Measurements from ENCODE around the gene ATXN7L3.
"Not testable (repeated sequence)": the region's sequence is repeated elsewhere in the genome, so short reads cannot be mapped to it uniquely, and the experiment has no call there.

The ATXN7L3 gene

DNA sequence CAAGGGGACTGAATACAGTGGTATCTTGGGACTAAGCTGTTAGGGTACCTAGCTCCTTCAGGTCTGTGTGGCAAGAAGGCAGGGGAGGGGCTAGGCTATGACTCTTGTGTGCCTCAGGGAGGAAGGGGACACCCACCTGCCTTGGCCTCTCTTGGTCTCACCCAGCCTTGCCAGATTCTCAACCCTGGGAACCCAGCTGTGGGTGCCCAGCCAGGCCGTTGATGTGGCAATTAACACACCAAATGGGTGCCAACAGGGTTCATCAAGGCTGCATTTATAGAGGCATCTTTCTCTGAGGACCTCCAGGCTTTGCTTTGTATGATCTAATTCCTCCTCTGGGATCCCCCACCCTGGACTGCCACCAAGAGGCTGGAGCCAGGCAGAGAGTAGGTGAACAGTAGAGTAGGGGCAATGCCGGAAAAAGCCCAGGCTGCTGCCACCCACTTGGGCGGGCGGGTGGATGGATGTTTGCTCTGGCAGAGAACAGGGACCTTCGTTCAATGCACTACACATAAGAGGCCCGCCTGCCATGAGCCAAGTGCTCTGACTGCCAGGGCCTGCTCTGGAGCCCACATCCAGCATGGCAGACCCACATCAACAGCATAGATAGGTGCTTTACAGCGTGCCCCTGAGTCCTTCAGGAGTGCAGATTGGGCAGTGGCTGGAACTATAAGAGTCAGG is 32.4 kb downstream of the ATXN7L3 start:
- Histone ChIP-seq H3K9me3 (ENCODE audit: low read depth, low read length) (no peaks in the 10 kb centered on the region), H3K27ac (no peak overlapping the region), H3K36me3 (ENCODE audit: insufficient read depth, low read length) (0 out of 2 replicates have a peak, but pooled peaks cover 2% of the 10 kb centered on the region), H3K9ac (ENCODE audit: insufficient read length) (no peak overlapping the region), H3K4me3 (no peak overlapping the region)
- TF ChIP-seq POLR2AphosphoS5 (IDR thresholded peaks at IDR 0.05; ENCODE audit: borderline replicate concordance, low read depth, low read length) (no peak), EZH2 (IDR thresholded peaks at IDR 0.05) (no peak), FOXP2 (optimal IDR thresholded peaks at IDR 0.05; ENCODE audit: control extremely low read depth, extremely low read length, insufficient read depth) (no peak)
- DNase-seq (ENCODE audit: low read depth, low spot score) = no peak

DNA sequence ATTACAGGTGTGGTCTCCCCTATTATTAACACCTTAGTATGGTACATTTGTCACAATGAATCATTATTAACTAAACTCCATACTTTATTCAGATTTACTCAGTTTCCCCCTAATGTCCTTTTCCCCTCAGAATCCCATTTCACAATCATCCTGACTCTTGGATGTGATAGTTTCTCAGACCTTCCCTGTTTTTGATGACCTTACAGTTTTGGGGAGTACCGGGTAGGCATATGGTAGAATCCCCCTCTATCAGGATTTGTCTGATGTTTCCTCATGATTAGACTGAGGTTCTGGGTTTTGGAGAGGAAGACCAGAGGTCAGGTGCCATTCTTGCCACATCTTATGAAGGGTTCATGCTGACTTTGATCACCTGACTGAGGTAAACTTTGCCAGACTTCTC is 35.2 kb downstream of the ATXN7L3 start:
- TF ChIP-seq EZH2 (IDR thresholded peaks at IDR 0.05) = no peak
- no peak for TF ChIP-seq FOXP2 (optimal IDR thresholded peaks at IDR 0.05; ENCODE audit: control extremely low read depth, extremely low read length, insufficient read depth)
- TF ChIP-seq POLR2AphosphoS5 (IDR thresholded peaks at IDR 0.05; ENCODE audit: borderline replicate concordance, low read depth, low read length) = no peak
- Histone ChIP-seq H3K9me3 (ENCODE audit: low read depth, low read length) (no peaks in the 10 kb centered on the region), H3K4me3 (no peak overlapping the region), H3K27ac (no peak overlapping the region), H3K9ac (ENCODE audit: insufficient read length) (no peak overlapping the region), H3K36me3 (ENCODE audit: insufficient read depth, low read length) (peaks cover 8% of the 10 kb centered on the region; the same call in 1 of the 2 replicates)
- DNase-seq (ENCODE audit: low read depth, low spot score) = no peak

DNA sequence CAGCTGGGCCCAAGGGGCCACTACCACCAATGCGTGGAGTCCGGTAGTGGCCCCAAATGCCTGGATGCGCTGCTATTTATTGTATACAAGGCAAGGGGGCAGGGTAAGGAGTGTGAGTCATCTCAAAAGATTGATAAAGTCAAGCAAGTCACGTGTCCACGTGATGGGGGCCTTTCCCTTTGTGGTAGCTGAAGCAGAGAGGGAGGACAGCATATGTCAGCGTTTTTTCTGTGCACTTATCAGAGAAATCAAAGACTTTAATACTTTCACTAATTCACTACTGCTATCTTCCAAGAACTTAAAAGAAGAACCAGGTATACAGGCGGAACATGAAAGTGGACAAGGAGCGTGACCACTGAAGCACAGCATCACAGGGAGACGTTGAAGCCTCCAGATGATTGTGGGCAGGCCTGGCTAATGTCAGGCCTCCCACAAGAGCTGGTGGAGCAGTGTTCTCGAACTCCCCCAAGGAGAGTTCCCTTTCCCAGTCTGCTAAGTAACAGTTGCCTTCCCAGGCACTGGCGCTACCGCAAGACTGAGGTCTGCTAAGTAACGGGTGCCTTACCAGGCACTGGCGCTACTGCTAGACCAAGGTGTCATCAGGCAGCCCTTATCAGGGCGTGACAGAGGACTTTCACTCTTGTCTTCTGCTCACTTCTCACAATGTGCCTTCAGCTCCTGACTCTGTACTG is 40.0 kb downstream of the ATXN7L3 start:
- H3K27ac ChIP-seq = no peak overlapping the region
- no peak overlapping the region for H3K9ac ChIP-seq (ENCODE audit: insufficient read length)
- peaks cover 16% of the 10 kb centered on the region; the same call in 1 of the 2 replicates for H3K36me3 ChIP-seq (ENCODE audit: insufficient read depth, low read length)
- DNase-seq (ENCODE audit: low read depth, low spot score) = no peak
- no peak overlapping the region for H3K4me3 ChIP-seq
- no peak for TF ChIP-seq EZH2 (IDR thresholded peaks at IDR 0.05)
- TF ChIP-seq POLR2AphosphoS5 (IDR thresholded peaks at IDR 0.05; ENCODE audit: borderline replicate concordance, low read depth, low read length) = no peak
- TF ChIP-seq FOXP2 (optimal IDR thresholded peaks at IDR 0.05; ENCODE audit: control extremely low read depth, extremely low read length, insufficient read depth) = no peak
- no peaks in the 10 kb centered on the region for H3K9me3 ChIP-seq (ENCODE audit: low read depth, low read length)

DNA sequence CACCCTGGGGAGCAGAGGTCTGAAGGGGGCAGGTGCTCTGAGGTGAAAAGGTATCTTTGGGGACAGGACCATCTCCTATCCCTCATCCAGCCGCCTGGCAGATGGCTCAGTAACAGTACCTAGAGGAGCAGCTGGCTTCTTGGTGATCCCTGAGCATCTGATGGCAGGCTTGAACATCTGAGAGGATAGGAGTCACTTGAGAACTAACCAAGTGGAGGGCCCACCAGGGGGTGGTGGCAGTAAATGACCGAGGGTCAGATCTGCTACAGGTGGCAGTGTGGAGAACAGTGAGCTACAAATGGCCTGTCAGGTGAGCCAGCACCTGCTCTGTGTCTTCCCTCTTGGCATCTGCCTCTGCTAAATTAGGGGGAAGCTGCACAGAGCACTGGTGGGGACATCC is 44.2 kb downstream of the ATXN7L3 start:
- no peak overlapping the region for H3K4me3 ChIP-seq
- H3K9ac ChIP-seq (ENCODE audit: insufficient read length) = no peak overlapping the region
- no peak for TF ChIP-seq EZH2 (IDR thresholded peaks at IDR 0.05)
- no peak for TF ChIP-seq FOXP2 (optimal IDR thresholded peaks at IDR 0.05; ENCODE audit: control extremely low read depth, extremely low read length, insufficient read depth)
- TF ChIP-seq POLR2AphosphoS5 (IDR thresholded peaks at IDR 0.05; ENCODE audit: borderline replicate concordance, low read depth, low read length) = no peak
- DNase-seq (ENCODE audit: low read depth, low spot score) = no peak
- H3K36me3 ChIP-seq (ENCODE audit: insufficient read depth, low read length) = peaks cover 21% of the 10 kb centered on the region; the same call in 1 of the 2 replicates
- no peak overlapping the region for H3K27ac ChIP-seq
- H3K9me3 ChIP-seq (ENCODE audit: low read depth, low read length) = no peaks in the 10 kb centered on the region

DNA sequence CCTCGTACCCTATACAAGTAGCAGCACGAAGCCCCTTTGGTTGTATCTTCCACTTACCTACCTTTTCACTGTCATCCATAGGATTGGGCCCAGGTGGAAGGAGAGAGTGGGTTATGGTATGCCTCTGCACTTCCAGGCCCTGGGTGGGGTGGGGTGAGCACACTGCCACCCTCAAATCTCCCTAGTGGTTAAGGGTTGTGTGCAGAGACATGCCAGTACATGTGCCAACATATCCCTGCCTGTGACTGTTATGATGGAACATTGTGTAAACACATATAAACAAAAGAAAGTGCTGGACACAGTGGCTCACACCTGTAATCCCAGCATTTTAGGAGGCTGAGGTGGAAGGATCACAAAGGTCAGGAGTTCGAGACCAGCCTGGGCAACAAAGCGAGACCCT is 46.8 kb downstream of the ATXN7L3 start:
- Histone ChIP-seq H3K9ac (ENCODE audit: insufficient read length) (no peak overlapping the region), H3K4me3 (no peak overlapping the region), H3K36me3 (ENCODE audit: insufficient read depth, low read length) (peaks cover 27% of the 10 kb centered on the region), H3K27ac (no peak overlapping the region), H3K9me3 (ENCODE audit: low read depth, low read length) (no peaks in the 10 kb centered on the region)
- no peak for TF ChIP-seq FOXP2 (optimal IDR thresholded peaks at IDR 0.05; ENCODE audit: control extremely low read depth, extremely low read length, insufficient read depth)
- no peak for TF ChIP-seq POLR2AphosphoS5 (IDR thresholded peaks at IDR 0.05; ENCODE audit: borderline replicate concordance, low read depth, low read length)
- no peak for TF ChIP-seq EZH2 (IDR thresholded peaks at IDR 0.05)
- no peak for DNase-seq (ENCODE audit: low read depth, low spot score)

DNA sequence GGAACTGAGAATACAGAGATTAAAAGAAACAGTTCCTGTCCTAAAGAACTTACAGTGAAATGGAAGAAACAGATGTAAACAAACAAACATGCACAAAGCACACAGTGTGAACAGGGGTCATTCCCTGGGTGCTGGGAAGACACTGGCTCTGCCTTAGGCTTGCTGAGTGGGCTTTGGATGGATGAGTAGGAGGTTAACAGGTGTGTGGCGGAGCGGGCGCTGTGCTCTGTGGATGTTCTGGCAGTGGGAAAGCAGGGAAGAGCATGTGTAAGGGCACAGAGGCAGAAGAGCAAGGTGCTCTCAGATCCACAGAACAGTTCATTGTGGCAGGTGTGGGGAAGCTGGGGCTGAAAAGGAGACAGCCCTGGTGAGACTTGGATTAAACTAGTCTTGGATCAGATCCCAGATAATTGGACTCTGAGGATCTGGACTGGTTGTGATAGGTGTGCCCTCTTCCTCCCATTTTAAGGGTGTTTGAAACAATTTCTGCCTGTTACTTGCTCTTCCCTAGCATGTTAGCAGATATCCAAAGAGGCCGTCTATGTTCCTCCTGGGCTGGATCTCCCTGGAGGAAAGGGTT is 49.8 kb downstream of the ATXN7L3 start:
- Histone ChIP-seq H3K27ac (no peak overlapping the region), H3K4me3 (no peak overlapping the region), H3K9me3 (ENCODE audit: low read depth, low read length) (no peaks in the 10 kb centered on the region), H3K36me3 (ENCODE audit: insufficient read depth, low read length) (peaks cover 45% of the 10 kb centered on the region), H3K9ac (ENCODE audit: insufficient read length) (no peak overlapping the region)
- TF ChIP-seq POLR2AphosphoS5 (IDR thresholded peaks at IDR 0.05; ENCODE audit: borderline replicate concordance, low read depth, low read length) (no peak), FOXP2 (optimal IDR thresholded peaks at IDR 0.05; ENCODE audit: control extremely low read depth, extremely low read length, insufficient read depth) (no peak), EZH2 (IDR thresholded peaks at IDR 0.05) (no peak)
- DNase-seq (ENCODE audit: low read depth, low spot score) = no peak

DNA sequence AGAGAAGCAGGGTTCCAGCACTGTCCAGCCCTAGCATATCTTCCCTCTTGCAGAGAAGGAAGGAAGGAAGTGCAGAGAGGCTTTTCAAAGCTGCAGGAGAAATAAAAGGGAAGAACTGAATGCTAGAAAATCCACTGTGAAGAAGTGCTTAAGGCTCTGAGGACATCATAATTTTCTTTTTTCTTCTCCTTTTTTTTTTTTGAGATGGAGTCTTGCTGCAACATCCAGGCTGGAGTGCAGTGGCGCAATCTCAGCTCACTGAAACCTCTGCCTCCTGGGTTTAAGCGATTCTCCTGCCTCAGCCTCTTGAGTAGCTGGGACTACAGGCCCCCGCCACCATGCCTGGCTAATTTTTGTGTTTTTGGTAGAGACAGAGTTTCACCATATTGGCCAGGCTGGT is 50.6 kb downstream of the ATXN7L3 start:
- H3K4me3 ChIP-seq; DNase-seq (ENCODE audit: low read depth, low spot score): not testable (repeated sequence)
- peaks cover 45% of the 10 kb centered on the region for H3K36me3 ChIP-seq (ENCODE audit: insufficient read depth, low read length)

DNA sequence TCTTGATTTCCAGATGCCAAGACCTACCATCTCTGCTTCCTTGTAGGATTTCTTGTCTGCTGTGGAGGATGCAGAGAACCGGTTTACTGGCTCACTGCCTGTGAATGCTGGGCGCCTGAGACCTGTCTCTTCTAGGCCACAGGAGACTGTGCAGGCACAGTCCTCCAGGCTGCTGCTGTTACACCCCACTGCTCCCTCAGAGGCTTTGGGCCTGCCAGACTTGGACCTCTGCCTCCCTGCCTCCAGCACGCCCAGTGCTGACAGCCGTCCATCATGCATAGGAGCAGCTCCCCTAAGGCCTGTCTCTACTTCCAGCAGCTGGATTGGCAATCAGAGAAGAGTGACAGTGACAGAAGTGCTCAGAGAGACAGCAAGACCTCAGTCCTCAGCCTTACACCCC is 51.9 kb downstream of the ATXN7L3 start:
- DNase-seq (ENCODE audit: low read depth, low spot score) = no peak
- no peak overlapping the region for H3K4me3 ChIP-seq
- peaks cover 42% of the 10 kb centered on the region for H3K36me3 ChIP-seq (ENCODE audit: insufficient read depth, low read length)
- no peak overlapping the region for H3K9ac ChIP-seq (ENCODE audit: insufficient read length)
- no peak overlapping the region for H3K27ac ChIP-seq
- H3K9me3 ChIP-seq (ENCODE audit: low read depth, low read length) = no peaks in the 10 kb centered on the region
- no peak for TF ChIP-seq POLR2AphosphoS5 (IDR thresholded peaks at IDR 0.05; ENCODE audit: borderline replicate concordance, low read depth, low read length)
- no peak for TF ChIP-seq FOXP2 (optimal IDR thresholded peaks at IDR 0.05; ENCODE audit: control extremely low read depth, extremely low read length, insufficient read depth)
- no peak for TF ChIP-seq EZH2 (IDR thresholded peaks at IDR 0.05)

More for the DNA sequence above, 50.6 kb downstream of the ATXN7L3 start:
- H3K27ac ChIP-seq; H3K9me3 ChIP-seq (ENCODE audit: low read depth, low read length); H3K9ac ChIP-seq (ENCODE audit: insufficient read length): not testable (repeated sequence)

All from SK-N-MC (cell line).